Keratinocyte (primary cell): Measurements from ENCODE around the gene TMEM178A. TPM values are rescaled to one million over a fixed set of nuclear protein-coding genes. Genes with fewer than 3 reads are reported as not detected.

ENCODE experiments used
- DNase-seq: peaks from one replicate; pipeline ENCODE4 v3.0.0-alpha.2; 2011; ENCODE audit warnings: low read depth, missing footprints, low spot score
- FAIRE-seq: peaks from 2 replicates; lab custom pipeline; 2011; peaks lifted over from hg19 to GRCh38; lab: Jason Lieb, UNC
- H2AFZ ChIP-seq: 2 replicates; pipeline ENCODE4 v1.6.0; 2012; ENCODE audit warnings: low read length, control low read depth, inconsistent platforms; ENCODE audit not compliant: control insufficient read depth
- H3K27ac ChIP-seq: 2 replicates; pipeline ENCODE4 v1.5.1; 2011; ENCODE audit warnings: low read length; ENCODE audit not compliant: control insufficient read depth, insufficient read depth
- H3K27me3 ChIP-seq: 3 replicates; pipeline ENCODE4 v1.6.0; 2011; ENCODE audit warnings: low read length; ENCODE audit not compliant: control insufficient read depth, insufficient read depth; ENCODE audit errors: extremely low read depth
- H3K36me3 ChIP-seq, 2 experiments: 2 replicates in 1 of 2; 3 replicates in 1 of 2; pipeline ENCODE4 v1.5.1; 2011; ENCODE audit warnings: low read length in 2 of 2, mild to moderate bottlenecking in 1 of 2; ENCODE audit not compliant: control insufficient read depth in 2 of 2, insufficient read depth in 2 of 2; ENCODE audit errors: extremely low read depth in 1 of 2
- H3K4me1 ChIP-seq: 3 replicates; pipeline ENCODE4 v1.5.1; 2011; ENCODE audit warnings: low read length; ENCODE audit not compliant: control insufficient read depth, insufficient read depth; ENCODE audit errors: extremely low read depth
- H3K4me2 ChIP-seq: 3 replicates; pipeline ENCODE4 v1.6.0; 2011; ENCODE audit warnings: low read depth, low read length; ENCODE audit not compliant: control insufficient read depth, insufficient read depth; ENCODE audit errors: extremely low read depth
- H3K4me3 ChIP-seq, 3 experiments: fragments of 200-600 bp in 1 of 3; sonication (generic) in 1 of 3; 2 replicates in 2 of 3; 3 replicates in 1 of 3; pipeline ENCODE4 v1.5.1; 2011 to 2016; ENCODE audit warnings: low read length in 3 of 3, mild to moderate bottlenecking in 3 of 3, control low read depth in 2 of 3, inconsistent platforms in 1 of 3, low read depth in 1 of 3, mixed read lengths in 1 of 3, mixed run types in 1 of 3, moderate library complexity in 1 of 3; ENCODE audit not compliant: control insufficient read depth in 2 of 3, insufficient read depth in 2 of 3; ENCODE audit errors: extremely low read depth in 1 of 3
- H3K79me2 ChIP-seq: 2 replicates; pipeline ENCODE4 v1.6.0; 2012; ENCODE audit warnings: low read length; ENCODE audit not compliant: control insufficient read depth, insufficient read depth
- H3K9ac ChIP-seq: 3 replicates; pipeline ENCODE4 v1.6.0; 2011; ENCODE audit warnings: low read length; ENCODE audit not compliant: control insufficient read depth, insufficient read depth; ENCODE audit errors: extremely low read depth
- H3K9me1 ChIP-seq: 3 replicates; pipeline ENCODE4 v1.6.0; 2011; ENCODE audit warnings: low read length; ENCODE audit not compliant: control insufficient read depth, insufficient read depth; ENCODE audit errors: extremely low read depth
- H3K9me3 ChIP-seq: 2 replicates; pipeline ENCODE4 v1.5.1; 2012; ENCODE audit warnings: low read depth, low read length; ENCODE audit not compliant: control insufficient read depth
- H4K20me1 ChIP-seq: 3 replicates; pipeline ENCODE4 v1.6.0; 2011; ENCODE audit warnings: low read length; ENCODE audit not compliant: control insufficient read depth, insufficient read depth; ENCODE audit errors: extremely low read depth
- CTCF ChIP-seq, 3 experiments: IDR thresholded peaks in 1 of 3; conservative IDR thresholded peaks in 1 of 3; optimal IDR thresholded peaks in 1 of 3; 2 replicates in 2 of 3; 3 replicates in 1 of 3; pipeline versions ENCODE3 to v1.5.1; 2011; ENCODE audit warnings: low read length in 3 of 3, mild to moderate bottlenecking in 3 of 3, moderate library complexity in 2 of 3, control low read depth in 1 of 3, inconsistent platforms in 1 of 3; ENCODE audit not compliant: insufficient read depth in 2 of 3; ENCODE audit errors: extremely low read depth in 1 of 3
- EZH2 ChIP-seq: IDR thresholded peaks from one replicate; pipeline ENCODE4 v1.6.1; 2012; ENCODE audit warnings: inconsistent platforms, mild to moderate bottlenecking, low read length, moderate library complexity
- dilution Hi-C: fragments of 300-500 bp; cut with MboI; formaldehyde crosslinking; loops from one replicate; pipeline ENCODE4 v1.7.0; 2020; ENCODE audit warnings: low sequenced_read_pairs; ENCODE audit not compliant: extremely low pct_ligation_motif_present
- polyA plus RNA-seq, 5 experiments: library from polyadenylated mRNA; depleted of rRNA in 3 of 5; stranded (reverse) in 3 of 5; stranded (forward) in 1 of 5; unstranded in 1 of 5; fragments of >200 nt; gene quantifications; 1 replicate in 1 of 5; 2 replicates in 3 of 5; 3 replicates in 1 of 5; pipeline versions ENCODE4 v1.2.1 to v1.2.3, GENCODE V29; 2011 to 2012; ENCODE audit warnings: missing spikeins in 2 of 5, low read depth in 1 of 5, low replicate concordance in 1 of 5

The TMEM178A gene
- polyA plus RNA-seq, 1 donor (not counting 4 experiments of a cell fraction or from before 2014, with no cell fraction given) = 0.07 TPM

GRCh38 chr2:39638581-39638980 is 27.1 kb upstream of the TMEM178A start:
- Histone ChIP-seq H3K27me3 (no peaks in the 10 kb centered on the region), H3K9ac (no peak overlapping the region), H3K27ac (no peak overlapping the region), H3K4me3 (no peak overlapping the region), H3K36me3 (no peaks in the 10 kb centered on the region), H4K20me1 (no peaks in the 10 kb centered on the region), H3K4me1 (peaks cover 11% of the 10 kb centered on the region), H3K9me1 (no peaks in the 10 kb centered on the region), H3K79me2 (no peaks in the 10 kb centered on the region), H3K9me3 (no peaks in the 10 kb centered on the region), H3K4me2 (no peak overlapping the region), H2AFZ (no peak overlapping the region)
- DNase-seq = no peak
- no peak for FAIRE-seq
- TF ChIP-seq CTCF (optimal IDR thresholded peaks at IDR 0.05 in 1 of 3, IDR thresholded peaks at IDR 0.05 in 1 of 3, conservative IDR thresholded peaks at IDR 0.05 in 1 of 3; ENCODE audit: extremely low read depth in 1 of 3, insufficient read depth in 2 of 3, low read length in 3 of 3) (no peak), EZH2 (no peak)
- dilution Hi-C loops = no loop called here

GRCh38 chr2:39640107-39640506 is 25.6 kb upstream of the TMEM178A start:
- H3K27me3 ChIP-seq = no peaks in the 10 kb centered on the region

More at GRCh38 chr2:39640107-39640506, 25.6 kb upstream of the TMEM178A start:
- Histone ChIP-seq H4K20me1 (no peaks in the 10 kb centered on the region), H3K4me3 (no peak overlapping the region), H3K27ac (no peak overlapping the region), H2AFZ (no peak overlapping the region), H3K4me1 (peaks cover 11% of the 10 kb centered on the region), H3K9me1 (no peaks in the 10 kb centered on the region), H3K79me2 (no peaks in the 10 kb centered on the region), H3K9me3 (no peaks in the 10 kb centered on the region), H3K9ac (no peak overlapping the region), H3K36me3 (no peaks in the 10 kb centered on the region), H3K4me2 (no peak overlapping the region)
- FAIRE-seq (no peak), DNase-seq (no peak)
- TF ChIP-seq EZH2 (no peak), CTCF (optimal IDR thresholded peaks at IDR 0.05 in 1 of 3, IDR thresholded peaks at IDR 0.05 in 1 of 3, conservative IDR thresholded peaks at IDR 0.05 in 1 of 3; ENCODE audit: extremely low read depth in 1 of 3, insufficient read depth in 2 of 3, low read length in 3 of 3) (no peak)
- dilution Hi-C loops = no loop called here
